Measurements from ENCODE around the gene FBXW9. TPM values are rescaled to one million over a fixed set of nuclear protein-coding genes. Genes with fewer than 3 reads are reported as not detected.

The FBXW9 gene
- total RNA-seq, 1 donor from 2014 or later: 1.8 TPM

DNA sequence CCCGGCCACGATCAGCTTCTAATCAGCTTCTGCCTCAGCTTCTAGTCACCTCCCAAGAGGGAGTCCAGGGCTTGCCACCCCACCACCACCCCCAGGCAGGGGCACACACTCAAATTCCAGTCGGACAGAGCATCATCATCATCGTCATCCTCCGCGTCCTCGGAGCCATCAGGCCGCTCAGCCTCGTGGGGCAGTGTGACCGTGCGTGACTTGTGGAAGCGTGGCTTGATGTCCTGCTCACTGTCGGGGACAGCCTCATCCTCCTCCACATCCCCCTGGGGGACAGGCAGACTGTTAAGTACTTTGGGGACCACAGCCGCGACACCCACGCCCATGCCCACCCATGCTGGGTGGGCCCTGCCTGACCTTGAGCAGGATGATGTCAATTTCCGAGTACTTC, 14.8 kb upstream of the FBXW9 start:
- Histone ChIP-seq H3K4me3 (no peak overlapping the region), H3K4me1 (peaks cover 5% of the 10 kb centered on the region), H3K9me3 (replicated peaks) (no peaks in the 10 kb centered on the region), H3K36me3 (peaks cover 94% of the 10 kb centered on the region), H3K27ac (replicated peaks) (no peak overlapping the region), H3K27me3 (ENCODE audit: low read depth) (no peaks in the 10 kb centered on the region)
- DNase-seq: no peak
- TF ChIP-seq, protein P1, sequence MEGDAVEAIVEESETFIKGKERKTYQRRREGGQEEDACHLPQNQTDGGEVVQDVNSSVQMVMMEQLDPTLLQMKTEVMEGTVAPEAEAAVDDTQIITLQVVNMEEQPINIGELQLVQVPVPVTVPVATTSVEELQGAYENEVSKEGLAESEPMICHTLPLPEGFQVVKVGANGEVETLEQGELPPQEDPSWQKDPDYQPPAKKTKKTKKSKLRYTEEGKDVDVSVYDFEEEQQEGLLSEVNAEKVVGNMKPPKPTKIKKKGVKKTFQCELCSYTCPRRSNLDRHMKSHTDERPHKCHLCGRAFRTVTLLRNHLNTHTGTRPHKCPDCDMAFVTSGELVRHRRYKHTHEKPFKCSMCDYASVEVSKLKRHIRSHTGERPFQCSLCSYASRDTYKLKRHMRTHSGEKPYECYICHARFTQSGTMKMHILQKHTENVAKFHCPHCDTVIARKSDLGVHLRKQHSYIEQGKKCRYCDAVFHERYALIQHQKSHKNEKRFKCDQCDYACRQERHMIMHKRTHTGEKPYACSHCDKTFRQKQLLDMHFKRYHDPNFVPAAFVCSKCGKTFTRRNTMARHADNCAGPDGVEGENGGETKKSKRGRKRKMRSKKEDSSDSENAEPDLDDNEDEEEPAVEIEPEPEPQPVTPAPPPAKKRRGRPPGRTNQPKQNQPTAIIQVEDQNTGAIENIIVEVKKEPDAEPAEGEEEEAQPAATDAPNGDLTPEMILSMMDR (IDR thresholded peaks at IDR 0.05; ENCODE audit: borderline replicate concordance): no peak
- intact Hi-C loops (cut with micrococcal nuclease): no loop called here

DNA sequence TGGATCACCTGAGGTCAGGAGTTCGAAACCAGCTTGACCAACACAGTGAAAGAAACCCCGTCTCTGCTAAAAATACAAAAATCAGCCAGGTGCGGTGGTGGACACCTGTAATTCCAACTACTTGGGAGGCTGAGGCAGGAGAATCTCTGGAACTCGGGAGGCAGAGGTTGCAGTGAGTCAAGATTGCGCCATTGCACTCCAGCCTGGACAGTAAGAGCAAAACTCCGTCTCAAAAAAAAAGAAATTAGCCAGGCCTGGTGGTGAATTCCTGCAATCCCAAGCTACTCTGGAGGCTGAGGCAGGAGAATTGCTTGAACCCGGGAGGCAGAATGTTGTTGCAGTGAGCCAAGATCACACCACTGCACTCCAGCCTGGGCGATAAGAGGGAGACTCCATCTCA, 12.2 kb upstream of the FBXW9 start:
- intact Hi-C loops (cut with micrococcal nuclease): no loop called here

DNA sequence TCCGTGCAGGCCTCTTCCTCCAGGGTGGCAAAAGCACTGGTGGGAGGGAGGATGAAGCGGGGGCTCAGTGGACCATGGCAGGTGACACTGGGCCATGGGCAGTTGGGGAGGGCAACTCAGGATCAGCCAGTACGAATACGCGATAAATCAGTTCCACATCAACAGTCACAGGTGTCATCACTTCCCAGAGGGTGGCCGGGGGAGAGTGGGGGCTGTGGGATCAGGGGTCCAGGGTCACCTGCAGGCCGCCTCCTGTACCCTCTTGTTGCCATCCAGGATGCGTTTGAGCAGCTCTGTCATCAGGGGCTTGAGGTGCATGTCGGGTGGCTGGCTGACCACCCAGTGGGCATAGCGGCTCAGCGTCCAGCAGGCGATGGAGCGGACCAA, 9.9 kb upstream of the FBXW9 start:
- TF ChIP-seq, protein P1 (IDR thresholded peaks at IDR 0.05; ENCODE audit: borderline replicate concordance): no peak
- DNase-seq: no peak
- Histone ChIP-seq H3K27ac (replicated peaks) (no peak overlapping the region), H3K36me3 (peaks cover 100% of the 10 kb centered on the region), H3K4me1 (no peaks in the 10 kb centered on the region), H3K4me3 (no peak overlapping the region), H3K27me3 (ENCODE audit: low read depth) (no peaks in the 10 kb centered on the region), H3K9me3 (replicated peaks) (no peaks in the 10 kb centered on the region)
- intact Hi-C loops (cut with micrococcal nuclease): no loop called here

More for the DNA sequence above, 12.2 kb upstream of the FBXW9 start:
- no peak overlapping the region for H3K4me3 ChIP-seq
- no peaks in the 10 kb centered on the region for H3K27me3 ChIP-seq (ENCODE audit: low read depth)
- H3K9me3 ChIP-seq (replicated peaks): no peaks in the 10 kb centered on the region
- peaks cover 97% of the 10 kb centered on the region for H3K36me3 ChIP-seq
- peaks cover 5% of the 10 kb centered on the region for H3K4me1 ChIP-seq
- DNase-seq: no peak
- TF ChIP-seq, protein P1 (IDR thresholded peaks at IDR 0.05; ENCODE audit: borderline replicate concordance): no peak
- H3K27ac ChIP-seq (replicated peaks): no peak overlapping the region

DNA sequence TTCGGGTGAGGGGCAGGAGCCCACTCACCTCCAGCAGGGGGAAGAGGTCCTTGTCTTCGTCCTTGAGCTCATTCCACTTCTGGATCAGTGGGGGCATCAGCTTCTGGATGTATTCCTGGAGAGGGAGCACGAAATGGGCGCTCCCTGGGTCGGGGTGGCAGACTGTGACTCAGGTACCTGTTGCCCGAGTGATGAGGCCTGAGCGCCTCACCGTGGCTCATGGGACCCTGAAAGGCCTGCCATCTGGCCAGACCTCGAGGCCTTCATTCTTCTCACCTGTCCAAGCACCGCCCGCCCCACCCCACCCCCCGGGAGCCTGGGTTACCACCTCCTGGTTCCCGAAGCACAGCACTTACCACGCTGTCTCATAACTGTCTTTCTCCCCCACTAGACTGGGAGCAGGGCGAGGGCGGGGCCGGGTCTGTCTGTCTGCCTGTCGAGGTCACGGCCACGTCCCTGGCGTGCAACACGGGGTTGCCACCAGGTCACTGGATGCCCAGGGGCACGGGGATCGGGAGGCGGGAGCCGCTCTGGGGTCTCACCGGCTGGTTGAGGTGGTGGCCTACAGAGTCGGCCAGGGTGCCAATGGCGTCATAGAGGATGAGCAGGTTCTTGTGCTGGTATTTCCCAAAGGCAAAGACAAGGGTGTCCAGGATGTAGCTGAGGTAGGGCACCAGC, 9.4 kb upstream of the FBXW9 start:
- Histone ChIP-seq H3K36me3 (peaks cover 100% of the 10 kb centered on the region), H3K9me3 (replicated peaks) (no peaks in the 10 kb centered on the region), H3K4me1 (no peaks in the 10 kb centered on the region), H3K4me3 (no peak overlapping the region), H3K27ac (replicated peaks) (no peak overlapping the region), H3K27me3 (ENCODE audit: low read depth) (no peaks in the 10 kb centered on the region)
- intact Hi-C loops (cut with micrococcal nuclease): no loop called here
- no peak for DNase-seq
- TF ChIP-seq, protein P1 (IDR thresholded peaks at IDR 0.05; ENCODE audit: borderline replicate concordance): no peak

DNA sequence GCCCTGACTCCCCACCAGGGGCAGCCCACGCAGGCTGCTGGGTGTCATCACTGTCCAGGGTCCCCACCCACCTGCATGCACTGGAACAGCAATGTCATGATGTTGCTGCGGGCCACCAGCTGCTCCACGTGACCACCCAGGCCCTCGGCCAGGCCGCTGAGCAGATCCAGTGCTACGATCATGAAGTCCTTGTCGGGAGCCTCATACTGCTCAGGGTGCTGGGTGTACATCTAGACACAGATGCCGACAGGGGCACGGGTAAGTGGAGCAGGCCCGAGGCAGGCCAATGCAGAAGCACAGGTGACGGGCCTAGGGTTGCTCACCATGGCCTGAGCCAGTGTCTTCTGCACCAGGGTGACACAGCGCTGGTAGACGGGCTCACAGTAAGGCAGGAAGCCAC, 8.7 kb upstream of the FBXW9 start:
- TF ChIP-seq, protein P1 (IDR thresholded peaks at IDR 0.05; ENCODE audit: borderline replicate concordance): no peak
- Histone ChIP-seq H3K4me1 (no peaks in the 10 kb centered on the region), H3K36me3 (peaks cover 100% of the 10 kb centered on the region), H3K4me3 (no peak overlapping the region), H3K27me3 (ENCODE audit: low read depth) (no peaks in the 10 kb centered on the region), H3K27ac (replicated peaks) (no peak overlapping the region), H3K9me3 (replicated peaks) (no peaks in the 10 kb centered on the region)
- no peak for DNase-seq
- intact Hi-C loops (cut with micrococcal nuclease): no loop called here
